Fibroblast of mammary gland (primary cell): Measurements from ENCODE around the gene ANKRD28.

Source experiments
- DNase-seq: peaks from one replicate; pipeline ENCODE4 v3.0.0-alpha.2; 2010; ENCODE audit warnings: low read depth
- H3K4me3 ChIP-seq: 2 replicates; pipeline ENCODE4 v1.5.1; 2011; ENCODE audit warnings: low read depth, mild to moderate bottlenecking, low read length, moderate library complexity; ENCODE audit not compliant: control insufficient read depth
- TF ChIP-seq, protein P1 (sequence below): conservative IDR thresholded peaks from 2 replicates; pipeline ENCODE4 v1.5.1; 2011; ENCODE audit warnings: low read depth, low read length, inconsistent platforms; ENCODE audit not compliant: control insufficient read depth, insufficient read depth

ANKRD28 gene

DNA sequence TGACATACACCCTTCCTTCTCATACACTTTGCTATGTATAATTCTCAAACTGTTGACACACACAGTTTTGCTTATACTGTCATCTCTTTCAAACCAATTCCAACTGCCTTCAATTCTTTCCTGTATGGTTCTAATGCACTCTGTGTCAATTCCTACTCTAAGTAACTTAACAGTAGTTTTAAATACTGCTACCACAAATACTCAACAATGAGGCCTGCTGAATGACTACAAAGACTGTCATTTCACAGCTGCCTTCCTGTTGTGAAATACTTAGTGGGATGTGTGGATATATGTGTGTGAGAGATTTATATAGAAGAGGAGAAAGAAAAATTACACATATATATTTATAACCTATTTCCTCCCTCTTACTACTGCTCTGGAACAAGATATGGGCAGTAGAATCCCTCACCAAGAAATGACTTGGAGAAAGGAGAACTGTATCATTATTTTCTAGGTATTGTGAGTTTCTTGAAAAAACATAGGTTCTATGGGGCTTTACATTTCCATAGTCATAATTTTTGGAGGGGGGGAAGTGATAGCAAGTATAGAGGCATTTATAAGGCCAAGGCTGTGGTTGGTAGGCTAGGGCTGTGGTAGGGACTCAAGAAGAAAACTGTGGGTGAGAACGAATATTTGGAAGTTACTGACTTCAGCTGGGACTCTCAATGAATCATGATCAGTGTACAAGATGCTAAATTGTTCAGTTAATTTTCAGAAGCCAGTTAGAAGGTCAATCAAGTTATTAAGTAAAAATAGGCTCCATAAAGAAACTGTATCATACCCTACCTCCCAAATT, 88.7 kb downstream of the ANKRD28 start:
- TF ChIP-seq, protein P1, sequence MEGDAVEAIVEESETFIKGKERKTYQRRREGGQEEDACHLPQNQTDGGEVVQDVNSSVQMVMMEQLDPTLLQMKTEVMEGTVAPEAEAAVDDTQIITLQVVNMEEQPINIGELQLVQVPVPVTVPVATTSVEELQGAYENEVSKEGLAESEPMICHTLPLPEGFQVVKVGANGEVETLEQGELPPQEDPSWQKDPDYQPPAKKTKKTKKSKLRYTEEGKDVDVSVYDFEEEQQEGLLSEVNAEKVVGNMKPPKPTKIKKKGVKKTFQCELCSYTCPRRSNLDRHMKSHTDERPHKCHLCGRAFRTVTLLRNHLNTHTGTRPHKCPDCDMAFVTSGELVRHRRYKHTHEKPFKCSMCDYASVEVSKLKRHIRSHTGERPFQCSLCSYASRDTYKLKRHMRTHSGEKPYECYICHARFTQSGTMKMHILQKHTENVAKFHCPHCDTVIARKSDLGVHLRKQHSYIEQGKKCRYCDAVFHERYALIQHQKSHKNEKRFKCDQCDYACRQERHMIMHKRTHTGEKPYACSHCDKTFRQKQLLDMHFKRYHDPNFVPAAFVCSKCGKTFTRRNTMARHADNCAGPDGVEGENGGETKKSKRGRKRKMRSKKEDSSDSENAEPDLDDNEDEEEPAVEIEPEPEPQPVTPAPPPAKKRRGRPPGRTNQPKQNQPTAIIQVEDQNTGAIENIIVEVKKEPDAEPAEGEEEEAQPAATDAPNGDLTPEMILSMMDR, result no peak
- no peak overlapping the region for H3K4me3 ChIP-seq
- DNase-seq, result peak; percentile 68

DNA sequence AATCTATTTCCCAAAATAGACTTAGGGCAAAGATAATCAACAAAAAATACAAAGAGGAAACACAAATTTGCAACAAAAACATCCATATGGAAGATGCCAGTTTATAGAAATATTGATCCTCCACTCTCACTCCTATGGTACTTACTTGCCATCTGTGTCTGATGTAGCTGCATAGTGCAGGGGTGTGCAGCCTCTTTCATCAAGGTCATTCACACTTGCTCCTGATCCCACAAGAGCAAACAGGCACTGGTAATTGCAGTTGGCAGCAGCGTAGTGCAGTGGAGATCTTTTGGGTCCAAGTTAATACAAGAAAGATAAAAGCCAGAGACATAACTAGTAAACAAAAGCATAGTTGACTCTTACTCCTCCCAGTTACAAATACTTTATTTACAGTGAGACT, 90.0 kb downstream of the ANKRD28 start:
- TF ChIP-seq, protein P1, result no peak
- DNase-seq, result no peak
- no peak overlapping the region for H3K4me3 ChIP-seq

DNA sequence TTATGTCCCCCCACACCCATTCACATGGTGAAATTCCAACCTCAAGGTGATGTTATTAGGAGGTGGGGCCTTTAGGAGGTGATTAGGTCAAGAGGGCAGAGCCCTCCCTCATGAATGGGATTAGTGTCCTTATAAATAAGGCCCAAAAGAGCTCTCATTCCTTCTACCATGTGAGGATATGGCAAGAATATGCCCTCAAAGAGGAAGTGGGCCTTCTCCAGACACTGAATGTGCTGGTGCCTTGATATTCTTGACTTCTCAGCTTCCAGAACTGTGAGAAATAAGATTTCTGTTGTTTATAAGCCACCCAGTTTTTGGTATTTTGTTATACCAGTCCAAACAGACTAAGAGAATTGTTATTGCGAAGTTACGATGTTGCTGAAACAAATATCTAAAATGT, 94.4 kb downstream of the ANKRD28 start:
- no peak for DNase-seq
- TF ChIP-seq, protein P1, result no peak
- no peak overlapping the region for H3K4me3 ChIP-seq

DNA sequence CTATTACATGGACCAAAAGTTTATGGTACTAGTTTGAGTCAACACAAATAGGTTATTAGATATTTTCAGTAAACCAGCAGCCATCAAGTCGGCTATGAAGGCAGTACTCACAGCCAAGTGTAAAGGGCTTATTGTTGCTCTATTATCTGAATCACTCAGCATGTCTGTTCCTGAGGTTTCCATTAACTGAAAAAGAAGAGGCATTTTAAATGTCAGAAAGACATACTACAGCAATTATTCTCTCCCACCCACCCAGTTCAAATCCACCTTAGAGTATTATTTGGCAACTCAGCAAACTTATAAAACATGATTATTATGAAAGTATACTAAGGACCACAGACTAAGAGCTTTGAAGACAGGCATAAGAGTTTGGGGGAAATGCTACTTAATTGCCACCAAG, 103.2 kb downstream of the ANKRD28 start:
- DNase-seq, result no peak
- TF ChIP-seq, protein P1, result no peak

DNA sequence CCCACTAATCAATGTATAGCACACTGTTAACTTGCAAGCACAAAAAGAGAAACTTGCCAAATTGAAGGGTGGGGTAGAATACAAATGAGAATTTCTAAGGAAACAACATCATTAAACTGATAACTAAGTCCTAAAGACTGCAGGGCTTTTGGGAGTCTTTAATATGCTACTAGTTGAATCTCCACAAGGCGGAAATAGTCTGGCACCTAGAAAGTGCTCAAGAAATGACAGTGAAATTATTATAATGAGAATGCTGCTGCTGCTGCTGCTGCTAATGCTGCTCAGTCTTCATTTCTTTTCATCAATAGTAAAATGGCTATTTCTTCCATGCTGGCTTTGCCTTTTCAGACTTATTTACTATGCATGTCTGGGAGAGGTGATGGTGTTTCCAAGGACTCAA, 104.4 kb downstream of the ANKRD28 start:
- TF ChIP-seq, protein P1, result no peak
- DNase-seq, result no peak
- no peak overlapping the region for H3K4me3 ChIP-seq

More for the DNA sequence above, 103.2 kb downstream of the ANKRD28 start:
- H3K4me3 ChIP-seq, result no peak overlapping the region

DNA sequence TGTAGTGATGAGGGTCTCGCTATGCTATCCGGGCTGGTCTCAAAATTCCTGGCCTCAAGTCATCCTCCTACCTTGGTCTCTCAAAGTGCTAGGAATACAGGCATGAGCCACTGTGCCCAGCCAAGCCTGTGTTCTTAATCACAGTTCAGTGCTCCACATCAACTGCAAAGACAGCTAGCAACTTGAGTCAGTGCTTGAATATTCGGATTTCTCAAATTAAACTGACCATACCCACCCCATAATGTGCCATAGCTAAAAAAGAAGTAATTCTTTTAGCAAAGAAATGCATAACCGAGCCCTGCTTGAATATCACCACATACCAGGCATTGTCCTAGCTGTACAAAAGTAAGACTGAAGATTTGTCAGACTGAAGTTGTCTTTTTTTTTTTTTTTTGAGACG, 107.0 kb downstream of the ANKRD28 start:
- no peak overlapping the region for H3K4me3 ChIP-seq
- DNase-seq, result no peak
- TF ChIP-seq, protein P1, result no peak
